SK-N-DZ (cell line): Measurements from ENCODE around the gene DSG3. TPM values are rescaled to one million over a fixed set of nuclear protein-coding genes. Genes with fewer than 3 reads are reported as not detected.

Experiments used
- DNase-seq: peaks from one replicate; pipeline ENCODE4 v3.0.0-alpha.2; 2015; ENCODE audit warnings: low spot score
- polyA plus RNA-seq, 2 experiments: library from polyadenylated mRNA; depleted of rRNA; stranded (reverse); fragments of >200 nt; gene quantifications; 2 replicates each; pipeline ENCODE4 v1.2.3, GENCODE V29; 2014

Gene DSG3
- polyA plus RNA-seq (2014; cell fraction: cytosol; rRNA removed), result not detected in 2 replicates
- polyA plus RNA-seq (2014; cell fraction: nucleus; rRNA removed), result not detected in 2 replicates

- no peak for DNase-seq
Measured at GRCh38 chr18:31447530-31448191, at the start of gene DSG3. DSG3 (plus strand) TSS chr18:31447741; CDS start chr18:31447878, 137 bp downstream.

DNA sequence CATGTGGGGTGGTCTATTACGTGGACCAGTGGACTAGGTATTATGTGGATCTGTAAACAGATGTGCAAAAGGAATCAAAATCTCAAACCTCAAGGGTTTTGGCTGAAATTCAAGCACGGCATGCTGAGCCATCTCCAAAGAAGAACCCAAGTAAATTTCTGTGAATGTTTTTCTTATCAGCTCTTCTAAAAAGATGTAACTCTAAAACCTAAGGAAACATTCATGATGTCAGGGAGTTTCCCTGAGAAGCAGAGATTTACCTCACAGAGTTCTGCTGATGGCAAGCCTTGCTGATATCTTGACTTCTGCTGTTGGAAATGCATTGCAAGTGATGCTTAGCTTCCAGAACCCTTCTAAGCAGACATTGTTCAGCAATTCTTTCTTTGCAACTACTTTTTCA lies 49.4 kb upstream of the DSG3 start:
- DNase-seq, result no peak

- no peak for DNase-seq
Measured at GRCh38 chr18:31399306-31400032, 48.1 kb upstream of the DSG3 start.

GRCh38 chr18:31401156-31402025 lies 46.1 kb upstream of the DSG3 start:
- no peak for DNase-seq

DNA sequence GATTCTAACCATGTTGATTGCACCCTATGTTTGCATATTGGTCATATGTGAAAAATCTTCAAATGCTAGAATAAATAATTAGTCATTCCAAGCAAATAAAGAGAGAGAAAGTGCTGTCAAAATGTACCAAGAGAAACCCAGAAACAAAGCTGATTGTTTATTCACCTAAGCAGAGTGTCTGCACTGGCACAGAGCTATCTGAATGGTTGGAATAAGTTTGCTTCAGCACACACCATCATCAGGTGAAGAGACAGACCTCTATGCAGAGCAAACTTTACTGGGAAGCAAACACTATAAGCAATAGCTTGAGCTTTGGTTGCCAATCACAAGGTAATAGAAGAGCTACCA lies 45.5 kb upstream of the DSG3 start:
- no peak for DNase-seq

DNA sequence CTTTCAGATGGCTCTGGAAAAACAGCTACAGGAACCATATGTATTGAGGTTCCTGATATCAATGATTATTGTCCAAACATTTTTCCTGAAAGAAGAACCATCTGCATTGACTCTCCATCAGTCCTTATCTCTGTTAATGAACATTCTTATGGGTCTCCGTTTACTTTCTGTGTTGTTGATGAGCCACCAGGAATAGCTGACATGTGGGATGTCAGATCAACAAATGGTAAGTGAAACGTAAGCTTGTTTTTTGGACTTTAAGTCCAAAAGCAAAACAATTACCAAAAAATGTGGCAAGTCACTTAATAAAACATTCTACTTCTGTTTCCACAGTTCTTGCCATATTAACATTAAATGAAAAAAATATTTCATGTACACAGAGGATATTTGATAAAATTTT lies 44.1 kb upstream of the DSG3 start:
- no peak for DNase-seq

GRCh38 chr18:31407649-31408048 lies 39.9 kb upstream of the DSG3 start:
- no peak for DNase-seq

DNA sequence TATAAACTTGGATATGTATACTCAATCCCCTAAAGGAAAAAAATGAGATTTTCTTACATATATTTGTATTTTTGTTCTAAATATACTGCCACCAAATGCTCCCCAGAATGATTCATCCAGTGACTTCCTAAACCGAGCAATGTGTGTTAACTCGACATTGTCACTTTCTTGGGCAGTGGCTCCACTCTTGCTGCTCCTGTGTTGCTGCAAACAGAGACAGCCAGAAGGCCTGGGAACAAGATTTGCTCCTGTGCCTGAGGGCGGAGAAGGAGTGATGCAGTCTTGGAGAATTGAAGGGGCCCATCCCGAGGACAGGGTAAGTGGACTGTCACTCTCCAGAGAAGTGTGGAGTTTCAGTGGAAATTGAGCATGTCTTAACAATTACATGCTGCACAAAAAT lies 38.3 kb upstream of the DSG3 start:
- DNase-seq, result no peak

- no peak for DNase-seq
Measured at GRCh38 chr18:31410716-31411483, 36.6 kb upstream of the DSG3 start.

DNA sequence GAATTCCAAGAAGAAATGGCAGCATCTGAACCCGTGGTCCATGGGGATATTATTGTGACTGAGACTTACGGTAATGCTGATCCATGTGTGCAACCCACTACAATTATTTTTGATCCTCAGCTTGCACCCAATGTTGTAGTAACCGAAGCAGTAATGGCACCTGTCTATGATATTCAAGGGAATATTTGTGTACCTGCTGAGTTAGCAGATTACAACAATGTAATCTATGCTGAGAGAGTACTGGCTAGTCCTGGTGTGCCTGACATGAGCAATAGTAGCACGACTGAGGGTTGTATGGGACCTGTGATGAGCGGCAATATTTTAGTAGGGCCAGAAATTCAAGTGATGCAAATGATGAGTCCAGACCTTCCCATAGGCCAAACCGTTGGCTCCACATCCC lies 34.4 kb upstream of the DSG3 start:
- no peak for DNase-seq

GRCh38 chr18:31417850-31418249 lies 29.7 kb upstream of the DSG3 start:
- no peak for DNase-seq

- no peak for DNase-seq
Measured at GRCh38 chr18:31419457-31419932, 28.0 kb upstream of the DSG3 start.

DNA sequence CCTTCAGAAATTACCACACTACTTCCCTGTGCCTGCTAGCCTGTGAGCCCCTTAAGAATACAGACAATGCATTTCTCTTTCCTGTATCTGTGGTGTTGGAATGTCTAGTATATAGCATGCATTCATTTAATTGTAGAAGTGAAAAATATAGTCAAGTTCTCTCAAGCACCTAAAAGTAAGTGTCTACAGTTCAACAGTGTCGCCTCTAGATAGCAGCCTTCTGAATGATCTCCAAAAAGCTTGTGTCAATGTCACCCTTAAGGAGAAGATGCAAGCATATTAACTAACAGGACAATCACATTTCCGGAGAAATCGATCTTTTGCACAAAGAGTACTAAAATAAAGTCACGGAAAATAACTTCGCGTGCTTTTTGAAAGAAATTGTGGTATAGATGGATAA lies 27.5 kb upstream of the DSG3 start:
- DNase-seq, result no peak

GRCh38 chr18:31420524-31420923 lies 27.0 kb upstream of the DSG3 start:
- DNase-seq, result no peak

DNA sequence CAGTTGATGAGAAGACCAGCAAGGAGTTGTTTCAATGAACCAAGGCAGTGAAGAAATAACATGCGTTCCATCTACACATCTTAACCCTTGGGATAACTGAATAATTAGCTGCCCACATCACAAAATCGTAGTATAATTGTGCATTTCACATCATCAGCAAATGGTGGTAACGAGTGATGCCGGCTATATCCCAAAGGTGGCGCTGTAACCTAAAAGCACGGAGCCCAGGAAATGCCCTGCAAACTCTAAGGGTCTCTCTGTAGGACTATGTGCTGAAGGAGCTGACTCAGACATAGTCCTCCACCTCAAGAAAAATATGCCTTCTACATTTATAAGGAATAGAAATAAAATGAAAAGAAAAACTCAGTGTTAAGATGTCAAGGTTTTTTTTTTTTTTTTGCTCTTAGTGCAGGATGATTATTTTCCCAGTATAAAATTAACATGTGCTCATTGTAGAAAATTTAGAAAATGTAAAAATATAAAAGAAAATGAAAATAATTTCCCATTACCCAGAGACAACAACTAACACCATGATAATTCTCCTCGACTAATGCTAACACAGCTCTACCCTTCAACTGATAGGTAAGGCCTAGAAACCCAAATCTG lies 23.1 kb upstream of the DSG3 start:
- DNase-seq, result no peak

DNA sequence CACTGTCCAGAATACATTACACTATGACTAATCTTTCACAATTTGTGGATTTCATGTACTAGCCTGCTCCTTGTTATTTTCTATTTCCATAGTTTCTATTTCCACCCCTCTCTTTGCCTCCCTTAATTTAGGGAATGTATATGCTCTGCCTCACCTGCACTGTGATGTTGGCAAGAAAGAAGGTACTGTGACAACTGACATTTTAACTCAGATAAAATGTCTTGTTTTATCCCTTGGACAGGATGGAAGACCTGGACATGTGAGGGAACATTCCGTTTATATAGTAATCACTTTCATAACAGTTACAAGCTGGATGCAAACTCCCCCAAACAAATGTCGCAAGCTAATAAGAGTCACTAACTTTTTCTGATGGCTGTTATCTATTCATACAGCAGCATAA lies 21.5 kb upstream of the DSG3 start:
- no peak for DNase-seq

- no peak for DNase-seq
Measured at GRCh38 chr18:31426871-31427406, 20.6 kb upstream of the DSG3 start.

DNA sequence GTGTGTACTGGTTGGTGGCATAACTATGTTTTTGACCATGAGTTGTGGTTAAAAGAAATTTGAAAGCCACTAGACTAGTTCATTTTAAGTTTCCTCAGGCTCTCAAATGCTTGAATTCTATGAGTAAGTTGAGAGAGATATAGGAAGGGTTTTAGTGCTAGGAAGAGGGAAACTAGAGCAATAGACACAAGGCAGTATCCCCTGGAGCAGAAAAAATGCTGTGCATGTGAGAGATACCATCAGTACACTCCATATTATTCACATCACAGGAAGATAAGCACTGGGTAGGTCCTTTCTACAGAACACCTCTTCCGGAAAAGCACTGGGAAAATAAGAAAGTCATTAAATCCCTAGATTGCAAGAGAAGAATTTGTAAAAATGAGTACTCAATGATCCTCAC lies 19.3 kb upstream of the DSG3 start:
- DNase-seq, result no peak

- DNase-seq, result no peak
Measured at GRCh38 chr18:31429623-31430022, 17.9 kb upstream of the DSG3 start.

DNA sequence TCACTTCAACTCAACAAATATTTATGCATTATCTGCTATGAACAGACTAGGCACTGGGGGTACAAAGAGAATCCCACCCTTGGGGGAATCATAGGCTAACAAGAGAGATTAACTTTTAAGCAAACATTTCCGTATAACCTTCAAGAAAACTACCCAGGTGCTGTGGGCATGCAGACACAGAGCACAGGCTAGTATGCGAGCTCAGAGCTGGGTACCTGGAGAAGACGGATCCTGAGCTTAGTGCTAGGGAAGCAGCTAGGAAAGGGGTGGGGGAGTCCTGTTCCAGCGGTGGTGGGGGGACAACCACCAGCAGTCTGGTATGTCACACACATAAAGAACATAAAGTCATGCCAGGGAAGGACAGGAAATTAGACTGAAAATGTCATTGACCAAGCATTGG lies 17.5 kb upstream of the DSG3 start:
- DNase-seq, result no peak

DNA sequence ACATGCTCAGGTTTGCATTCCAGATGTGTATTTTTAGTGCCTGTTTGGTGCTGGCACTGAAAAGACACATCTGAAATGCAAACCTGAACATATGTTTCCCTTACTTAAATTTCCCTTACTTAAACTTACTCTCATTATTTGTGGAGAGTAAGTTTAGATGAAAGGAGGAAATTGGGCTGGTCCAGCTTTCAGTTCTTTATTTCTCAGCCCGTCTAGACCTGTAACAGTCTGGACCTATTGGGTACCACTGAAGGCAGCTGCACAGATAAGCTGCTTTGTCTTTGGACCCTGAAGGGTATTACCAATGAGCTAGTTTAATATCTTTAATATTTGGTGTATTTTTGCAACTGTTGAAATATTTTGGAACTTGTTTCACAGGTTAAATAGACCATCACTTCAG lies 17.0 kb upstream of the DSG3 start:
- DNase-seq, result no peak
